Activated T-helper 2 cell treated with anti-CD3 and anti-CD28 coated beads, Interferon-gamma antibody, Interleukin-2, Interleukin-4, amounts not matched to agents 10 μg/mL and 5 μg/mL and 100 μg/mL, durations not matched to agents 14 hours and 24 hours and 36 hours (primary cell): ENCODE data around the gene PDK2. TPM values are rescaled to one million over a fixed set of nuclear protein-coding genes. Genes with fewer than 3 reads are reported as not detected.

Source experiments
- DNase-seq: peaks from one replicate; pipeline ENCODE4 v3.0.0; 2021; ENCODE audit warnings: low spot score
- H3K27ac Mint-ChIP-seq: one replicate; pipeline ENCODE4 v1.8.0; 2021; ENCODE audit warnings: mixed read lengths
- H3K27me3 Mint-ChIP-seq: one replicate; pipeline ENCODE4 v1.8.0; 2021; ENCODE audit warnings: low read depth, mixed read lengths
- H3K36me3 Mint-ChIP-seq: one replicate; pipeline ENCODE4 v1.8.0; 2021; ENCODE audit warnings: low read depth, mixed read lengths
- H3K4me1 Mint-ChIP-seq: one replicate; pipeline ENCODE4 v1.8.0; 2021; ENCODE audit warnings: low read depth, mixed read lengths
- H3K4me3 Mint-ChIP-seq: one replicate; pipeline ENCODE4 v1.8.0; 2021; ENCODE audit warnings: low read depth, mild to moderate bottlenecking, moderate library complexity, mixed read lengths
- H3K9me3 Mint-ChIP-seq: one replicate; pipeline ENCODE4 v1.8.0; 2021; ENCODE audit warnings: mixed read lengths
- intact Hi-C: fragments of 100-400 bp; cut with micrococcal nuclease; formaldehyde crosslinking; loops from one replicate; pipeline ENCODE4 v1.15.1; 2023
- total RNA-seq: library from RNA; stranded (reverse); gene quantifications from 2 replicates; pipeline ENCODE4 v1.2.3, GENCODE V29; 2022

The PDK2 gene
- total RNA-seq, 1 donor from 2014 or later = 11.0 TPM

DNA sequence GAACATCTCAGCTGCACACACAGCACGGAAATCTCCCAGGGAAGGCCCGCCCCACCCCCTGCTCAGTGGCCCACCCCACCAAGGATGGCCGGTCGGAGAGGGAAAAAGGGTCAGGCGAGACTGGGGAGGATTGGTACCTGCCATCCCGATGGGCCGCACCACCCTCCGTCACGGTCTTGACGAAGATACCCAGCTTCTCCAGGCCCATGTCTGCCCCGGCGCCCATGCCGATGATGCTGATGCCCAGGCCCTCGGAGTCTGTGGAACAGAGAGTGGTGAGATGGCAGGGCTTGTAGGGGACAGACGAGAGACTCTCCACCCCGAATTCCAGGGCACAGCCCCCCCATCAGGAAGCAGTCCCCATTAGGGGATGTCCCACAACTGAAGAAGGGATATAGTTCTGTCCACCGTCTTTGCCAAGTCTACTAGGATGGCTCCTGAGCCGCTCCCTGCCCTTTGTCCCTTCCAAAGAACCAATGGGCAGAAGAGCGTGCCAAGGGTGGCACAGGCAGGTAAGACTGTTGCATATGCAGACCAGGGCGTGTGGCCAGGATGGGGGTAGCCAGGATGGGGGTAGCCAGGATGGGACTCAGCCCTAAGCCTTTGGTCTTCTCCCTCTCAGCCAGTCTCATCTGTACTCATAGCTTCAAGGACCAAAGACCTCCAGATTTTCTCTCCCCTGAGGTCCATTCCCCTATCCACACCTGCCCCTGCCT, 48.5 kb downstream of the PDK2 start:
- H3K36me3 Mint-ChIP-seq = peaks cover 94% of the 10 kb centered on the region
- intact Hi-C loops = no loop called here
- peaks cover 79% of the 10 kb centered on the region for H3K4me1 Mint-ChIP-seq
- H3K9me3 Mint-ChIP-seq = no peaks in the 10 kb centered on the region
- H3K27ac Mint-ChIP-seq = peak overlapping the region; percentile 48
- no peak overlapping the region for H3K4me3 Mint-ChIP-seq
- no peaks in the 10 kb centered on the region for H3K27me3 Mint-ChIP-seq
- no peak for DNase-seq

DNA sequence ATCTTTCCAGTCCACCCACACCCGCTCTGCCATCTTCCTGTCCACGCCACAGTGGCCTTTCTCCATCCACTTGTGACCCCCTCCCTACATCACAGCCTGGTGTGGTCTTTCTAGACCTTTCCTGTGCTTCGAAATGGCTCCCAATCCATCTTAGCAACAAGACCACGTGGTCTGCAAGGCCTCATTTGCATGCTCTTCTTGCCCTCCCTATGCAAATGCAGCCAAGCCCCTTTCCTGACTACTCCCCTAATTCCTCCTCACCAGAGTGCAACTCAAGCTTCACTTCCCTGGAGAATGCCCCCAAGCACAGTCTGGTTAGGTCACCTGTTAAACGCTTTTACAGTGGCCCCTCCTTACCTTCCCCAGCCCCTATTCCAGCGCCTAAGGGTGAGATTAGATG, 49.2 kb downstream of the PDK2 start:
- no peaks in the 10 kb centered on the region for H3K27me3 Mint-ChIP-seq
- H3K9me3 Mint-ChIP-seq = no peaks in the 10 kb centered on the region
- peaks cover 92% of the 10 kb centered on the region for H3K36me3 Mint-ChIP-seq
- H3K27ac Mint-ChIP-seq = peak overlapping the region; percentile 48
- H3K4me1 Mint-ChIP-seq = peaks cover 76% of the 10 kb centered on the region
- no peak for DNase-seq
- H3K4me3 Mint-ChIP-seq = peak overlapping the region; percentile 0
- intact Hi-C loops = no loop called here

DNA sequence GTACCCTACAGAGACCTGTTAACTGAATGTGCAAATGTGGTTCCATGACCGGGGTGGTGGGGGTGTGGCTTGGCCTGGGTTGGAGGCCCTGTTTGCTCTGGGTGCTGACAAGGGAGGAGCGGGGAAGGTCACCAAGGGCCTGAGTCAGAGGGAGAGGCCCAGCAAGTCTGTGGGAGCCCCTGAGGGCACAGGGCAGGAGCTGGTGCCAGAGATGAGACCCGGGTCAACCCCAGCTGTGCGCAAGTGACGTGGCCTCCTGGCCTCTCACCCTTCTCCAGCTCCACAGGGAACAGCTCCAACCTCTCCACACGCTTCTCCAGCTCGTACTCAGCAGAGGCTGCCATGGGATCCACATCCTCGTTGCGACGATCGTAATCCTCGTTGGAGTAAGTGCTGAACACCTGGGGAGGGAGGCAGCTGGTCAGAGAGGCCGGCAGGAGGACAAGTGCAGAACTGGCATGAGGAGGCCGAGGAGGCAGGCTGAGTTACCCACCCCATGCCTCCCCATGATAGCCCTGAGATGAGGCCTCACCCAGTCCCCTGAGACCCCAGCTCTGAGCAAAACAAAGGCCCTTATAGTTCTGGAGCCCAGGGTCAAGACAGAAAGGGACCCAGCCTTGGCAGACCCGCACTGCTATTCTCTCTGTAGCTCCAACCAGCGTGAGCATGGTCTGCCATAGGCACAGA, 49.8 kb downstream of the PDK2 start:
- intact Hi-C loops = no loop called here
- H3K36me3 Mint-ChIP-seq = peaks cover 86% of the 10 kb centered on the region

DNA sequence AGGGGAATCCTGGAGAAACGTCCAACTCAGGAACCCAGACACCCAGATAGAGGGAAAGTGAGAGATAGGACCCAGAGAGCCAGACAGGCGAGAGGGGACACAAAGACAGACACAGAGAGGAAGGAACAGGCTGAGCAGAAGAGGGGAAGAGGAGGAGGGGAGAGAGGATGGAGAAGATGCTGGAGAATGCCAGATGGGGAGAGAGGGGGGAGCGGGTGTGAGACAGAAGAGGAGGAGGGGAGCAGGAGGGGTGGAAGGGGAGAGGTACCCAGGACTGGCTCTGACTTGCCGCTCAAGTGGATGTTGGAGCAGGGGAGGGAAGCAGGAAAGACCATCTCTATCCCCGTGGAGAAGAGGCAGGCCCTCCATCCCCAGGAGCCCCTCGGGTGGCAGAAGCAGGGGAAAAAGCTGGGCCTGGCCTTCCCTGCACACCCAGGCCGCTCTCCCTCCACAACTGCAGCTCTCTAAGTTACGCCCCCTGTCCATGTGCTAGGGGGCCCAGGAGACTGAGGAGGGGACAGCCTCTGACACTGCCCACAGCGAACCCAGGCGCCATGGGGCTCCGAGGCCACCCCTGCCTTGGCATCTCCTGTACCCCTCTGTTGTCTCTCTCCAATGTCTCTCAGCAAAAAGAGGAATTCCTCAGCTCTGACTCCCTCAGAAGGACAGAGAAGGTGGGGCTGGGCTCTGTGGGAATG, 50.5 kb downstream of the PDK2 start:
- intact Hi-C loops = no loop called here
- H3K27ac Mint-ChIP-seq = peak overlapping the region; percentile 44

More for the DNA sequence above, 49.8 kb downstream of the PDK2 start:
- Mint-ChIP-seq H3K27me3 (no peaks in the 10 kb centered on the region), H3K4me3 (peak overlapping the region; percentile 64), H3K9me3 (no peaks in the 10 kb centered on the region), H3K4me1 (peaks cover 70% of the 10 kb centered on the region), H3K27ac (peak overlapping the region; percentile 48)
- DNase-seq = no peak

DNA sequence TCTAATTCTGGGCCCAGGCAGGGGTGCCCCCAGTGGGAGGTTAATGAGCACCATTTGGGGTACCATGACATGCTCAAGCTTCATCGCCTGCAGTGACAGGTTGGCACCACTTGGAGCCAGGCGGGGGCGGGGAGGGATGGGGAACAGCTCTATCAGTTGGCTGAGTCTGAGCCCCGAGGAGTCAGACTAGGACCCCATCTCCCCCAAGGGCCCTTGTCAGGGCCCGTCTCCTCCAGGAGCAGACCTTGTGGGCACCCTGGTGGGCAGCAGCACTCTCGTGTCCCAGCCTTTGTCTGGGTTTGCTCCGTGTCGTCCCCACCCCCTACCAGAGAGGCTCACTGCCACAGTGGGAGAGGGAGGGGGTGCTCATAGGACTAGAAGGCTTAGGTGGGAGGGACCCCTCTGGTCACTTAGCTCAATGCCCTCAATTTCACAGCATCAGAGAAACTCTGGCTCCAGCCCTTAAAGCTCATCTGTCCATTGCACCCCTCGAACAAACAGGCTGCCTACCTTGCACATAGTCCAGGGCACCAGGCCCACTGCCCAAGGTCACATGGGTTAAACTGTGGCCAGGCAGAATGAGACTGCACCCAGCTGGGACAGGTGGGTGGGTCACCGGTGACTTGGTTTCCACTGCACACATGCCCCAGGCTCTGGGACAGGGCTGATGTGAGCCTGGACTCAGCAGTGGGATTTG, 51.2 kb downstream of the PDK2 start:
- peaks cover 57% of the 10 kb centered on the region for H3K4me1 Mint-ChIP-seq
- H3K27ac Mint-ChIP-seq = peak overlapping the region; percentile 88
- no peak for DNase-seq
- no peaks in the 10 kb centered on the region for H3K9me3 Mint-ChIP-seq
- peaks cover 73% of the 10 kb centered on the region for H3K36me3 Mint-ChIP-seq
- H3K27me3 Mint-ChIP-seq = no peaks in the 10 kb centered on the region
- peak overlapping the region; percentile 95 for H3K4me3 Mint-ChIP-seq
- intact Hi-C loops = no loop called here

More for the DNA sequence above, 50.5 kb downstream of the PDK2 start:
- Mint-ChIP-seq H3K4me3 (peak overlapping the region; percentile 95), H3K27me3 (no peaks in the 10 kb centered on the region), H3K4me1 (peaks cover 63% of the 10 kb centered on the region), H3K36me3 (peaks cover 79% of the 10 kb centered on the region), H3K9me3 (no peaks in the 10 kb centered on the region)
- no peak for DNase-seq

DNA sequence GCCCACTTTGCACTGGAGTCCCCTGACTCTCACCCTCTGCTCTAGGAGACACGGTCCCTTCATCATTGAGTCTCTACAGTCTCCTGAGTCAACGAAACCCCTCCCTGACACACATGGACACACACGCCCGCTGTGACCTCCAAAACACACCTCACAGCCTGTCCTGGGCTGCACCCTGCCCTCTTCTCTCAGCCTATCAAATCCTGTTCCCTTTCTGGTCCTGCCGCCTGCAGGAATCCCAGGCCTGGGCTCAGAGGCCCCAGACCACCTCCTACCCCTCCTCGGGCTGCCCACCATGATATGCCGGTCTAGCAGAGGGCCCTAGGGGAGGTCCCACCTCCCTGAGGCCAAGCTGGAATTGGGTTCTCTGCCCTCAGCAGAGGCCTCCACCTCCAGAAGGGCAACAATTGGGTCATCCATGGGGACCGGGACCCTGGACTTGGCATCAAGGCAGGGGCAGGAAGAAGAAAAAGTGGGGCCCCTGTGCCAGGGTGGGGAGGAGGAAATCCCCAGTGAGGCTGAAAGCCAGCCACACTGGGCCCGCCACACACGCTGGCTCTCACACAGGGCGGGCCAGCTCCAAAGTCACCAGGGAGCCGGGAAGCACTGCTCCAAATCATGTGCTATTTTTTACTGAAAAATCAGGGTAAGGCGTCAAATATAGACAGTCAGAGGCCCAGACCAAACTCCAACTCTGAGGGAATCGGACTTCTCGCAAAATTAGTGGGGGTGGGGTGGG, 51.9 kb downstream of the PDK2 start:
- intact Hi-C loops = no loop called here
- H3K27me3 Mint-ChIP-seq = no peaks in the 10 kb centered on the region
- H3K4me1 Mint-ChIP-seq = peaks cover 51% of the 10 kb centered on the region
- no peaks in the 10 kb centered on the region for H3K9me3 Mint-ChIP-seq
- H3K4me3 Mint-ChIP-seq = peak overlapping the region; percentile 95
- DNase-seq = no peak
- H3K27ac Mint-ChIP-seq = peak overlapping the region; percentile 88
- peaks cover 66% of the 10 kb centered on the region for H3K36me3 Mint-ChIP-seq

DNA sequence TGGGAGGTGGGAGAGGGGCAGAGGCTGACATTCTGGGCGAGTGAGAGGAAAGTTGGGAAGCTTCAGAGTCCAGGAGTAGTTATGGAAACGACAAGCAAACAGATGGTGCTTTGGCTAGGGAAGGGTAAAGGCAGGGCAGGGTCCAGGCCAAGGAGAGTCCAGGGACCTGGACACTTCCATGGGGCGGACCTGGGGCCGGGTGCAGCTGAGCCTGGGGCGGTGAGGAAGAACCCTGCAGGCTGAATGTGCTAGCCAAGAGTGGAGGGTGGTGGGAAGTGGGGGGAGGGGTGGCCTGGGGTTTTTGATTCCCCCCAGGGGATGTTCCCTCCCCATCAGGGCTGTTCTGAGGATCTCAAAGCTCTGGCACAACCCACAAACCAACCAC, 52.7 kb downstream of the PDK2 start:
- Mint-ChIP-seq H3K4me1 (peaks cover 48% of the 10 kb centered on the region), H3K36me3 (peaks cover 59% of the 10 kb centered on the region)

DNA sequence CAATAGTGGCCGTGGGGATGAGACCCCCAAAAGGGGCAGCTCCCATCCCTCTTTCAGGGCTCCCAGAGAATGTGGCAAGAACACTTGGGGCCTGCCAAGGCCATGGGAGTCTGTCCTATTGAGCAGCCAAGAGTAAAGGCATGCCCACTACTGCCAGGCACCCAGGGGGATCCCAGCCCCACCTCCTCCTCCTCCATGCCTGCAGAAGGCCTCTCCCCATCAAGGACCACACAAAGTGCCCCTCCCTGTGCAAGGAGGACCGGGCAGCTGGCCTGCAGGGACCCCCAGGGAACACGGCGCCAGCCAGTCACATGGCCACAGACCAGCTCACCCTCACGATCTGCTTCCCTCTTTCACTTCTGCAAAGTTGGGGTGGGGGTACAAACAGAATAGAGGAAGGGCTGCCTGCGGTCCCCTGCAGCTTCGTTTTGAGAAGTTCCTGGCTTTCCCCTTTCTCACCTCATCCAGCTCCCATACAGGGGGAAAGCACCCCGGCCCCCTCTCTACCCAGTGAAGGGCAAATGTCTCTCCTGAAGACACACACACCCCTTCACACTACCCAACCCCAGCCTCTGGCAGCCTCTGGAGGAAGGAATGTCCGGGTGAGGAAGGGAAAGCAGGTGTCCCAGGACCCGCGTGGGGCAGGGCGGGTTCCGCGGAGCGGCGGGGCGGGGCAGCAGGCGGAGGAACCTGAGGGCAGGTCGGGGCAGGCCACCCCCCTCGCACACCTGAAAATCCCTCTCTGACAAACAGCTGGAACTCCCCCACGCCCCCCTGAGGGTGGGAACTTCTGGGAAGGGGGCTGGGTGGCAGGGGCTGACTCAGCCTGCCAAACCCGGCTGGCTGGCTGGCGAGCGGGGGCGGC, 53.3 kb downstream of the PDK2 start:
- intact Hi-C loops = loop anchor here (1.0 kb wide), 1 partner anchor 8 kb away; no protein-coding TSS in a partner anchor
- peak overlapping the region; percentile 95 for H3K4me3 Mint-ChIP-seq
- peaks cover 52% of the 10 kb centered on the region for H3K36me3 Mint-ChIP-seq
- no peak for DNase-seq
- H3K27me3 Mint-ChIP-seq = no peaks in the 10 kb centered on the region
- no peaks in the 10 kb centered on the region for H3K9me3 Mint-ChIP-seq
- peak overlapping the region; percentile 89 for H3K27ac Mint-ChIP-seq
- H3K4me1 Mint-ChIP-seq = peaks cover 42% of the 10 kb centered on the region

More for the DNA sequence above, 52.7 kb downstream of the PDK2 start:
- Mint-ChIP-seq H3K4me3 (peak overlapping the region; percentile 95), H3K27me3 (no peaks in the 10 kb centered on the region), H3K27ac (peak overlapping the region; percentile 88), H3K9me3 (no peaks in the 10 kb centered on the region)
- intact Hi-C loops = loop anchor here (1.0 kb wide), 1 partner anchor 8 kb away; no protein-coding TSS in a partner anchor
- DNase-seq = no peak

DNA sequence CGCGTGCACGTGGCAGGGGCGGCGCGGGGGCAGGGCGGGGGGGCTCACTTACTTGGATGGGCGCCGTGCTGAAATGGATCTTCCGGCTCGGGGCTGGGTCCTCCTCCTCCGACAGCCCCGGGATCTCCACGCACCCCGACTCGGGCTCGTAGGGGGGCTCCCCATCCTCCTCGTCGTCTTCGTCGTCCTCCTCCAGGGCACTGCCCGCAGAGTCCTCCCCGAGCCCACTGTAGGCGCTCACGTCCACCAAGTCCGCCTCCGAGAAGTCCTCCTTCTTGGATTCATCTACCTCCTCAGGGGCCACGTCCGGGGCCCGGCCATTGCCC, 53.9 kb downstream of the PDK2 start:
- DNase-seq = no peak
- H3K27me3 Mint-ChIP-seq = no peaks in the 10 kb centered on the region
- H3K36me3 Mint-ChIP-seq = peaks cover 46% of the 10 kb centered on the region
- intact Hi-C loops = no loop called here
- H3K4me1 Mint-ChIP-seq = peaks cover 38% of the 10 kb centered on the region
- no peaks in the 10 kb centered on the region for H3K9me3 Mint-ChIP-seq
- H3K4me3 Mint-ChIP-seq = peak overlapping the region; percentile 95
- peak overlapping the region; percentile 93 for H3K27ac Mint-ChIP-seq

DNA sequence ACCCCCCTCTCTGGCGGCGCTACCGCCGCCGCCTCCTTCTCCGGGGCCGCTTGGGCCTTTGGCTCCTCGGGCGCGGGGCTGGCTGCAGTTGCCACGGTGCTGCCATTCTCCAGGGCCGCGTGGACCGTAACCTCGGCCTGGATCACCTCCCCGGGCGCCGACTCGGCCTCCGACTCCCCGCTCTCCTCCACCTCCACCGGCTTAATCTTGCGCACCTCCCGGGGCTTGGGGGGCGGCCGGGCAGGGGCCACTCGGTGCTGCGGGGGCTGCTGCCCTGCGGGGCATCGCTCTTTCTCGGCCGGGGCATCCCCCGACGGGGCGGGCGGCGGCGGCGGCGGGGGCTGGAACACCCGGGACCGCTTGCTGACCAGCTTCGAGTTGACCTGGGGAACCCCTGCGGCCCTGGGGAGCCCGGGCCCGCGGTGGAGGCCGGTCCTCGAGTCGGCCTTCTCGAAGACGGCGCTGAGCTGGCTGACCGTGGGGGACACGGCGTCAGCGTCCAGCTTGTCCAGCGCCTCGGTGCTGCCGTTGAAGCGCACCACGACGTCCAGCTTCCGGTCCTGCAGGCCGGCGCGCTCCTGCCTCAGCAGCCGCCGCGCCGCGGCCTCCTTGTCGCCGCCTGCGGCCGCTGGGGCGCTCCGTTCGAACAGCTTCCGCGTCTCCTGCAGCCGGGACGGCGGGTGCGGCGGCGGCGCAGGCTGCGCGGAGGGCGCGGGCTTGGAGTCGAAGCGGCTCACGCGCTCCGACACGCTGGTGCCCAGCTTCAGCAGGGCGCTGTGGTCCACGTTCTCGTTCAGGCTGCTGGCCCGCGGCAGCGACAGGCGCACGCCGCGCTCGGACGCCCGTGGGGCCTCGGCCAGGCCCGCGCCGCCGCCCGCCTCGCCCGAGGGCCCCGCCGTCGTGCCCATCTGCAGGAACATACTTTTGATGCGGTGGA, 54.5 kb downstream of the PDK2 start:
- Mint-ChIP-seq H3K27me3 (no peaks in the 10 kb centered on the region), H3K4me3 (peak overlapping the region; percentile 95), H3K27ac (peak overlapping the region; percentile 93), H3K36me3 (peaks cover 40% of the 10 kb centered on the region), H3K9me3 (no peaks in the 10 kb centered on the region), H3K4me1 (peaks cover 38% of the 10 kb centered on the region)
- intact Hi-C loops = loop anchor here (5.0 kb wide), 1 partner anchor 52 kb away; the partner anchor contains the start of gene PDK2
- no peak for DNase-seq
